Mammary epithelial cell (primary cell): ENCODE results near the gene SCLY.

ENCODE experiments used
- EZH2 ChIP-seq: IDR thresholded peaks from 2 replicates; pipeline ENCODE4 v1.6.1; 2012; ENCODE audit warnings: low read length, inconsistent platforms, borderline replicate concordance
- TF ChIP-seq, protein P1 (sequence below), 2 donors: IDR thresholded peaks in 1 of 2; conservative IDR thresholded peaks in 1 of 2; 2 replicates each; pipeline ENCODE4 v1.5.1; 2011 to 2012; ENCODE audit warnings: inconsistent platforms in 2 of 2, low read length in 2 of 2, mild to moderate bottlenecking in 2 of 2, control low read depth in 1 of 2, low read depth in 1 of 2; ENCODE audit not compliant: insufficient read depth in 1 of 2; ENCODE audit errors: extremely low read depth in 1 of 2

DNA sequence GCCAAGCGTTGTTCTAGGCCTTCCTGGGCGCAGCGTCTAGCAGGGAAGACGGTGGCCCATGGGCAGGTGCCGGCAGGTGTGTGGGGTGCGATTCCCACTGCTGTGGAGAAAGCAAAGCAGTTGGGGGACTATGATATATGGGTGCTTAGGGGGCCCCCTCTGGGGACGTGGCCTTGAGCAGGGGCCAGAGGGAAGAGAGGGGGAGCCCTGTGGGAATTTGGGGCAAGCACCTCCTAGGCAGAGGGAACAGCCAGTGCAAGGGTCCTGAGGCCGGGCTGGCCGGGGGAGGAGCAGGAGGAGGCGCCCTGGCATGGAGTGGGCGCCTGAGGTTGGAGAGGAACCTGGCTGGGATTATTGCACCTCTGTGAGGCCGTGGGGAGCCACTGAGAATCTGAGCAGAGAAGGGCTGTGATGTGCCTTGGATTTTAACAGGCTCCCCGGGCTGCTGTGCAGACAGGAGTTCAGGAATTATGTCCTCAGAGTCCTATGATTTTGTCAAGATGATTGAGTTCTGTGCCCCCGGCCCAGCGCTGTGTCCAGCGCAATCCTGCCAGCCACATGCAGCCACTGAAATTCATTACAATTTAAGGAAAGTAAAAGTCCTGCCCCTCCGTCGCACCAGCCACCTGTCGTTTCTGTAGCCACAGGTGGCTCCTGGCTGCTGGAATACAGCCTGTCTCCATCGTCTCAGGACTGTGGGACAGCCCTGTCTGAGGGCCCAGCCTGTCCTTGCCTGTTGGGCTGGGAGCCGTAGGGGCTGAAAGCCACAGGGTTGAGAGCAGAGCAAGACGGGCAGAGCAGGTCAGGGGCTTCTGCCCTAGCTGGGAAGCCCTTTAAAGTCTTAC is 68.6 kb downstream of the SCLY start:
- TF ChIP-seq, protein P1, sequence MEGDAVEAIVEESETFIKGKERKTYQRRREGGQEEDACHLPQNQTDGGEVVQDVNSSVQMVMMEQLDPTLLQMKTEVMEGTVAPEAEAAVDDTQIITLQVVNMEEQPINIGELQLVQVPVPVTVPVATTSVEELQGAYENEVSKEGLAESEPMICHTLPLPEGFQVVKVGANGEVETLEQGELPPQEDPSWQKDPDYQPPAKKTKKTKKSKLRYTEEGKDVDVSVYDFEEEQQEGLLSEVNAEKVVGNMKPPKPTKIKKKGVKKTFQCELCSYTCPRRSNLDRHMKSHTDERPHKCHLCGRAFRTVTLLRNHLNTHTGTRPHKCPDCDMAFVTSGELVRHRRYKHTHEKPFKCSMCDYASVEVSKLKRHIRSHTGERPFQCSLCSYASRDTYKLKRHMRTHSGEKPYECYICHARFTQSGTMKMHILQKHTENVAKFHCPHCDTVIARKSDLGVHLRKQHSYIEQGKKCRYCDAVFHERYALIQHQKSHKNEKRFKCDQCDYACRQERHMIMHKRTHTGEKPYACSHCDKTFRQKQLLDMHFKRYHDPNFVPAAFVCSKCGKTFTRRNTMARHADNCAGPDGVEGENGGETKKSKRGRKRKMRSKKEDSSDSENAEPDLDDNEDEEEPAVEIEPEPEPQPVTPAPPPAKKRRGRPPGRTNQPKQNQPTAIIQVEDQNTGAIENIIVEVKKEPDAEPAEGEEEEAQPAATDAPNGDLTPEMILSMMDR (conservative IDR thresholded peaks at IDR 0.05 in 1 of 2, IDR thresholded peaks at IDR 0.05 in 1 of 2; ENCODE audit: extremely low read depth in 1 of 2, insufficient read depth in 1 of 2, low read depth in 1 of 2, low read length in 2 of 2): no peak
- TF ChIP-seq EZH2: no peak
